H9 (cell line): ENCODE results near the gene GPR84. TPM values are rescaled to one million over a fixed set of nuclear protein-coding genes. Genes with fewer than 3 reads are reported as not detected.

Experiments
- DNase-seq: peaks from one replicate; pipeline ENCODE4 v3.0.0-alpha.2; 2017
- H2AFZ ChIP-seq: one replicate; pipeline ENCODE4 v1.6.1; 2013; ENCODE audit warnings: mild to moderate bottlenecking, low read length, control low read depth, moderate library complexity
- H2AK5ac ChIP-seq: 2 replicates; pipeline ENCODE4 v1.6.1; 2013; ENCODE audit warnings: low read length, control low read depth, mixed read lengths; ENCODE audit not compliant: insufficient read length
- H2BK120ac ChIP-seq: one replicate; pipeline ENCODE4 v1.6.1; 2013; ENCODE audit warnings: low read depth, mild to moderate bottlenecking, low read length, control low read depth, inconsistent platforms; ENCODE audit not compliant: poor library complexity, severe bottlenecking
- H2BK12ac ChIP-seq: 2 replicates; pipeline ENCODE4 v1.6.1; 2013; ENCODE audit warnings: low read length, control low read depth, mixed read lengths, low read depth; ENCODE audit not compliant: insufficient read length
- H2BK15ac ChIP-seq: 2 replicates; pipeline ENCODE4 v1.6.1; 2013; ENCODE audit warnings: low read depth, low read length, control low read depth
- H2BK20ac ChIP-seq: one replicate; pipeline ENCODE4 v1.6.1; 2013; ENCODE audit warnings: low read depth, mild to moderate bottlenecking, low read length, control low read depth, inconsistent platforms; ENCODE audit not compliant: poor library complexity, severe bottlenecking
- H2BK5ac ChIP-seq: 2 replicates; pipeline ENCODE4 v1.6.1; 2013; ENCODE audit warnings: low read length, control low read depth, mixed read lengths; ENCODE audit not compliant: insufficient read length
- H3K14ac ChIP-seq: 2 replicates; pipeline ENCODE4 v1.6.1; 2013; ENCODE audit warnings: low read length, control low read depth; ENCODE audit not compliant: insufficient read depth
- H3K18ac ChIP-seq: 2 replicates; pipeline ENCODE4 v1.6.1; 2013; ENCODE audit warnings: low read depth, mild to moderate bottlenecking, mixed read lengths, low read length, control low read depth; ENCODE audit not compliant: insufficient read length
- H3K23ac ChIP-seq: 2 replicates; pipeline ENCODE4 v1.6.1; 2013; ENCODE audit warnings: low read length, control low read depth, mixed read lengths, low read depth; ENCODE audit not compliant: insufficient read length
- H3K23me2 ChIP-seq: 2 replicates; pipeline ENCODE4 v1.6.1; 2013; ENCODE audit warnings: low read depth, mild to moderate bottlenecking, mixed read lengths, low read length, control low read depth; ENCODE audit not compliant: insufficient read length, poor library complexity, severe bottlenecking
- H3K27ac ChIP-seq: 2 replicates; pipeline ENCODE4 v1.5.1; 2013; ENCODE audit warnings: low read length, control low read depth, mixed read lengths, low read depth; ENCODE audit not compliant: insufficient read length
- H3K27me3 ChIP-seq: 2 replicates; pipeline ENCODE4 v1.6.1; 2013; ENCODE audit warnings: low read length, control low read depth, inconsistent platforms; ENCODE audit not compliant: insufficient read depth
- H3K4ac ChIP-seq: 2 replicates; pipeline ENCODE4 v1.6.1; 2013; ENCODE audit warnings: low read depth, mild to moderate bottlenecking, control low read depth, inconsistent platforms, low read length, moderate library complexity
- H3K4me1 ChIP-seq: 2 replicates; pipeline ENCODE4 v1.6.1; 2013; ENCODE audit warnings: low read length, control low read depth, inconsistent platforms; ENCODE audit not compliant: insufficient read depth
- H3K4me2 ChIP-seq: 2 replicates; pipeline ENCODE4 v1.6.1; 2013; ENCODE audit warnings: low read length, control low read depth, mixed read lengths; ENCODE audit not compliant: insufficient read length, insufficient read depth
- H3K56ac ChIP-seq: 2 replicates; pipeline ENCODE4 v1.6.1; 2013; ENCODE audit warnings: low read depth, mild to moderate bottlenecking, mixed read lengths, low read length, control low read depth; ENCODE audit not compliant: insufficient read length
- H3K79me1 ChIP-seq: 2 replicates; pipeline ENCODE4 v1.6.1; 2013; ENCODE audit warnings: low read depth, mild to moderate bottlenecking, moderate library complexity, low read length, control low read depth, inconsistent platforms; ENCODE audit not compliant: insufficient read depth, poor library complexity, severe bottlenecking
- H3K79me2 ChIP-seq: 2 replicates; pipeline ENCODE4 v1.6.1; 2013; ENCODE audit warnings: low read length, control low read depth, inconsistent platforms; ENCODE audit not compliant: insufficient read depth
- H3K9ac ChIP-seq: 2 replicates; pipeline ENCODE4 v1.6.1; 2013; ENCODE audit warnings: low read length, control low read depth, mixed read lengths; ENCODE audit not compliant: insufficient read length; ENCODE audit errors: extremely low read depth
- H3K9me3 ChIP-seq: one replicate; pipeline ENCODE4 v1.6.1; 2013; ENCODE audit warnings: low read depth, low read length, inconsistent platforms; ENCODE audit not compliant: control insufficient read depth
- H3T11ph ChIP-seq: one replicate; pipeline ENCODE4 v1.6.1; 2013; ENCODE audit warnings: mild to moderate bottlenecking, low read length, control low read depth, inconsistent platforms
- H4K20me1 ChIP-seq: one replicate; pipeline ENCODE4 v1.6.1; 2013; ENCODE audit not compliant: control insufficient read depth, insufficient read length, insufficient read depth
- H4K5ac ChIP-seq: 2 replicates; pipeline ENCODE4 v1.6.1; 2013; ENCODE audit warnings: low read depth, mild to moderate bottlenecking, mixed read lengths, low read length, control low read depth; ENCODE audit not compliant: insufficient read length
- H4K8ac ChIP-seq: replicated peaks from 2 replicates; pipeline ENCODE4 v1.6.1; 2013; ENCODE audit warnings: low read length, control low read depth, mixed read lengths, low read depth; ENCODE audit not compliant: insufficient read length
- H4K91ac ChIP-seq: 2 replicates; pipeline ENCODE4 v1.6.1; 2013; ENCODE audit warnings: low read depth, mild to moderate bottlenecking, moderate library complexity, mixed read lengths, low read length, control low read depth; ENCODE audit not compliant: insufficient read length
- H3K27ac Mint-ChIP-seq, 3 experiments: 2 replicates in 2 of 3; 3 replicates in 1 of 3; pipeline ENCODE4 v1.8.0; 2020 to 2021; ENCODE audit warnings: mixed read lengths in 3 of 3, mild to moderate bottlenecking in 1 of 3, moderate library complexity in 1 of 3
- H3K27me3 Mint-ChIP-seq: 2 replicates; pipeline ENCODE4 v1.8.0; 2021; ENCODE audit warnings: low read depth, mild to moderate bottlenecking, moderate library complexity, mixed read lengths
- H3K36me3 Mint-ChIP-seq, 3 experiments: 2 replicates in 2 of 3; 3 replicates in 1 of 3; pipeline ENCODE4 v1.8.0; 2020 to 2021; ENCODE audit warnings: low read depth in 3 of 3, mixed read lengths in 3 of 3; ENCODE audit not compliant: insufficient read depth in 1 of 3
- H3K4me1 Mint-ChIP-seq, 2 experiments: 2 replicates each; pipeline ENCODE4 v1.8.0; 2020; ENCODE audit warnings: mixed read lengths in 2 of 2
- H3K4me3 Mint-ChIP-seq, 2 experiments: 2 replicates in 1 of 2; 3 replicates in 1 of 2; pipeline ENCODE4 v1.8.0; 2020 to 2021; ENCODE audit warnings: mild to moderate bottlenecking in 2 of 2, mixed read lengths in 2 of 2, moderate library complexity in 1 of 2
- H3K9me3 Mint-ChIP-seq, 2 experiments: 2 replicates in 1 of 2; 3 replicates in 1 of 2; pipeline ENCODE4 v1.8.0; 2020; ENCODE audit warnings: mild to moderate bottlenecking in 2 of 2, mixed read lengths in 2 of 2, moderate library complexity in 1 of 2
- WGBS: extraction: QIAGEN DNeasy Blood & Tissue Kit; methylation state at CpG from one replicate; pipeline ENCODE4 v1.1.7; 2013; ENCODE audit warnings: missing lambda C conversion rate, low lambda C conversion rate, mixed read lengths; ENCODE audit not compliant: insufficient read length; ENCODE audit errors: extremely low coverage; 5-methylcytosine and 5-hydroxymethylcytosine counted together
- total RNA-seq: library from RNA; stranded (reverse); gene quantifications from 2 replicates; pipeline ENCODE4 v1.2.1, GENCODE V29; 2021
- TF ChIP-seq, protein P1 (sequence below): fragments of 200-600 bp; sonication (generic); conservative IDR thresholded peaks from 3 replicates; pipeline ENCODE4 v1.8.0; 2021; ENCODE audit warnings: antibody characterized with exemption, mild to moderate bottlenecking

The GPR84 gene
- total RNA-seq, 1 experiment from 2014 or later, result not detected

DNA sequence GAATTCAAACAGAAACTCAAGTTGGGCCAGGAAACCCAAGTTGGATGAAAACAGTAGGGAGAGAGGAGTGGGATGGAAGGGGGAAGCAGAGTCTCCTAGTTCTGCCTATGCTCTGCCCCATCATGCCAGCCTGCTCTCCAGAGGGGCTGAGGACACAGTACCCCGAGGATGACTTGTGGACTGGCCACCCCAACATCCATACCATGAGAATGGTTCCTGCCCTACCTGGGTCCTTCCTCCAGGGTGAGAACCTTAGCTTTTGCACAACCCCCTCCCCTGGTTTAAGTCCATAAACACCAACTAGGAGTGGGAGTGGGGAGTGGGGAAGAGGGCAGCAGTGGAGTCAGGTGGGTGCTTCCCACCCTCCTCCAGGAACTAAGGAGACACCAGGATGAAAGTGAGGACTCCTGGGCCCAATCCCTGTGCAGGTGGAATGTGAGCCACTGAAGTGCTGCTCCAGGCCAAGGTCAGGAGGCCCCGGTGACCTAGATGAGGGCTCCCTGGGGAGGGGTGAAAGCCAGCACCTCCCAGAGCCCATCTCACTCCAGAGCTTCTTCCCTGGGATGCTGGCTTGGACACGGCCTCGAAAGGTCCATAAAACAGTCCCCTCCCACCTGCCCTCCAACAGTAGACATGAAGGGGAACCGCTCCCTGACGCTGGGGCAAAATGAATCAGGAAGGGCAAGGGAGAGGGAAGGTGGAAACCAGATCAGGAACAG, 13.7 kb upstream of the GPR84 start:
- Histone ChIP-seq H3K18ac (no peak overlapping the region), H2BK5ac (no peak overlapping the region), H3K9ac (no peak overlapping the region), H3K9me3 (no peaks in the 10 kb centered on the region), H3K14ac (no peak overlapping the region), H2AK5ac (no peak overlapping the region), H3K79me2 (no peaks in the 10 kb centered on the region), H3K23me2 (no peaks in the 10 kb centered on the region), H3K27ac (no peak overlapping the region), H2BK12ac (no peak overlapping the region), H3K4ac (no peak overlapping the region), H3K27me3 (no peaks in the 10 kb centered on the region; the same call in 1 of the 2 replicates), H2BK15ac (no peak overlapping the region), H3T11ph (no peak overlapping the region), H4K8ac (no peak overlapping the region), H3K4me2 (no peak overlapping the region), H4K91ac (no peak overlapping the region), H3K79me1 (no peaks in the 10 kb centered on the region), H4K5ac (no peak overlapping the region), H3K23ac (no peak overlapping the region), H4K20me1 (no peaks in the 10 kb centered on the region), H3K4me1 (no peaks in the 10 kb centered on the region), H2AFZ (no peak overlapping the region), H2BK20ac (no peak overlapping the region), H2BK120ac (no peak overlapping the region), H3K56ac (no peak overlapping the region)
- Mint-ChIP-seq H3K36me3 (peaks cover 5 to 35% (median 14%) of the 10 kb centered on the region in 3 experiments; a peak in 6 of 7 replicates), H3K4me3 (peak overlapping the region; percentile 66 to 84; a peak in 4 of 5 replicates), H3K27me3 (peaks cover 31% of the 10 kb centered on the region), H3K9me3 (no peaks in the 10 kb centered on the region), H3K4me1 (peaks cover 16 to 17% of the 10 kb centered on the region in 2 experiments), H3K27ac (peak overlapping the region in 1 of 3 experiments; percentile 48; a peak in 1 of 7 replicates)
- TF ChIP-seq, protein P1, sequence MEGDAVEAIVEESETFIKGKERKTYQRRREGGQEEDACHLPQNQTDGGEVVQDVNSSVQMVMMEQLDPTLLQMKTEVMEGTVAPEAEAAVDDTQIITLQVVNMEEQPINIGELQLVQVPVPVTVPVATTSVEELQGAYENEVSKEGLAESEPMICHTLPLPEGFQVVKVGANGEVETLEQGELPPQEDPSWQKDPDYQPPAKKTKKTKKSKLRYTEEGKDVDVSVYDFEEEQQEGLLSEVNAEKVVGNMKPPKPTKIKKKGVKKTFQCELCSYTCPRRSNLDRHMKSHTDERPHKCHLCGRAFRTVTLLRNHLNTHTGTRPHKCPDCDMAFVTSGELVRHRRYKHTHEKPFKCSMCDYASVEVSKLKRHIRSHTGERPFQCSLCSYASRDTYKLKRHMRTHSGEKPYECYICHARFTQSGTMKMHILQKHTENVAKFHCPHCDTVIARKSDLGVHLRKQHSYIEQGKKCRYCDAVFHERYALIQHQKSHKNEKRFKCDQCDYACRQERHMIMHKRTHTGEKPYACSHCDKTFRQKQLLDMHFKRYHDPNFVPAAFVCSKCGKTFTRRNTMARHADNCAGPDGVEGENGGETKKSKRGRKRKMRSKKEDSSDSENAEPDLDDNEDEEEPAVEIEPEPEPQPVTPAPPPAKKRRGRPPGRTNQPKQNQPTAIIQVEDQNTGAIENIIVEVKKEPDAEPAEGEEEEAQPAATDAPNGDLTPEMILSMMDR, result no peak
- no CpG with 5 or more reads among the region's 6 CpGs for WGBS
- DNase-seq, result no peak
